K562 (cell line): ENCODE measurements around the gene ST3GAL3. TPM values are rescaled to one million over a fixed set of nuclear protein-coding genes. Genes with fewer than 3 reads are reported as not detected.

Source experiments
- ARNT ChIP-seq, 2 experiments: fragments of 450-650 bp; IDR thresholded peaks; 2 replicates each; pipeline ENCODE4 v1.6.1; 2016; ENCODE audit warnings: mild to moderate bottlenecking in 1 of 2
- CEBPB ChIP-seq: fragments of 450-650 bp; IDR thresholded peaks from 2 replicates; pipeline ENCODE4 v1.6.1; 2016; ENCODE audit warnings: missing genetic modification characterization, missing compliant biosample characterization
- DIDO1 ChIP-seq: fragments of 450-650 bp; IDR thresholded peaks from 2 replicates; pipeline ENCODE4 v1.6.1; 2016; ENCODE audit warnings: low read depth, missing biosample characterization, missing genetic modification characterization
- ESRRA ChIP-seq: fragments of 450-650 bp; IDR thresholded peaks from 2 replicates; pipeline ENCODE4 v1.6.1; 2014; ENCODE audit warnings: low read depth, mild to moderate bottlenecking, moderate library complexity, borderline replicate concordance
- FOXJ2 ChIP-seq: fragments of 200-800 bp; sonication (Bioruptor generic); IDR thresholded peaks from 2 replicates; pipeline ENCODE4 v1.6.1; 2016; ENCODE audit warnings: missing genetic modification characterization, missing compliant biosample characterization
- HDAC2 ChIP-seq: fragments of 450-650 bp; IDR thresholded peaks from 2 replicates; pipeline ENCODE4 v1.6.1; 2016; ENCODE audit warnings: mild to moderate bottlenecking
- HLTF ChIP-seq: fragments of 450-650 bp; IDR thresholded peaks from 2 replicates; pipeline ENCODE4 v1.6.1; 2016
- KAT7 ChIP-seq: sonication (generic); formaldehyde crosslinking; IDR thresholded peaks from 2 replicates; pipeline ENCODE4 v1.8.0; 2022; ENCODE audit warnings: missing genetic modification reagents, mild to moderate bottlenecking, borderline replicate concordance
- LARP7 ChIP-seq: fragments of 450-650 bp; IDR thresholded peaks from 2 replicates; pipeline ENCODE4 v1.6.1; 2016
- MLLT1 ChIP-seq, 2 experiments: fragments of 450-650 bp; IDR thresholded peaks; 2 replicates each; pipeline ENCODE4 v1.6.1; 2016
- NFIX ChIP-seq: fragments of 250-450 bp; sonication (Bioruptor Pico); IDR thresholded peaks from 2 replicates; pipeline ENCODE4 v1.4.0; 2020; ENCODE audit warnings: low read depth, mild to moderate bottlenecking, moderate library complexity
- POU5F1 ChIP-seq: fragments of 150-350 bp; IDR thresholded peaks from 2 replicates; pipeline ENCODE4 v1.6.1; 2014; ENCODE audit warnings: borderline replicate concordance, low read length, low read depth, mild to moderate bottlenecking; ENCODE audit not compliant: partially characterized antibody
- PURB ChIP-seq: sonication (generic); formaldehyde crosslinking; IDR thresholded peaks from 2 replicates; pipeline ENCODE4 v1.9.0; 2021; ENCODE audit warnings: low read depth, mild to moderate bottlenecking, missing genetic modification reagents
- RBM25 ChIP-seq: fragments of 200-400 bp; formaldehyde crosslinking; IDR thresholded peaks from 2 replicates; pipeline ENCODE4 v1.6.1; 2018; ENCODE audit warnings: low read length, low read depth, moderate library complexity; ENCODE audit not compliant: severe bottlenecking
- SUPT5H ChIP-seq: fragments of 450-650 bp; IDR thresholded peaks from 2 replicates; pipeline ENCODE4 v1.6.1; 2016
- USF2 ChIP-seq: sonication (generic); formaldehyde crosslinking; IDR thresholded peaks from 2 replicates; pipeline ENCODE4 v1.5.0; 2020; ENCODE audit warnings: missing genetic modification reagents
- ZKSCAN8 ChIP-seq: fragments of 200-800 bp; sonication (Bioruptor generic); IDR thresholded peaks from 2 replicates; pipeline ENCODE4 v1.6.1; 2016; ENCODE audit warnings: missing genetic modification characterization, missing compliant biosample characterization
- ZMIZ1 ChIP-seq, 2 experiments: fragments of 150-350 bp in 1 of 2; IDR thresholded peaks; 2 replicates each; pipeline ENCODE4 v1.6.1; 2012 to 2016; ENCODE audit warnings: low read depth in 2 of 2, low read length in 2 of 2, mild to moderate bottlenecking in 1 of 2, moderate library complexity in 1 of 2
- ZNF518B ChIP-seq: fragments of 250-450 bp; sonication (Bioruptor Pico); IDR thresholded peaks from 2 replicates; pipeline ENCODE4 v1.5.0; 2021; ENCODE audit warnings: mild to moderate bottlenecking, moderate library complexity
- ZNF695 ChIP-seq: fragments of 450-650 bp; formaldehyde crosslinking; IDR thresholded peaks from 2 replicates; pipeline ENCODE4 v1.4.0; 2020; ENCODE audit warnings: mild to moderate bottlenecking, moderate library complexity
- polyA plus RNA-seq, 8 experiments: library from polyadenylated mRNA; depleted of rRNA in 4 of 8; stranded (reverse) in 5 of 8; unstranded in 3 of 8; fragments of >200 nt; fragmentation: Nextera tagmentation in 2 of 8; fragmentation: Illumina TruSeq in 1 of 8; extraction: Ambion mirVana in 2 of 8; extraction: Trizol in 1 of 8; gene quantifications; 2 replicates each; pipeline versions ENCODE4 v1.2.1 to v1.2.3, GENCODE V29; 2011 to 2014; ENCODE audit warnings: inconsistent platforms in 1 of 8, missing spikeins in 1 of 8
- total RNA-seq, 7 experiments: library from RNA; depleted of rRNA in 6 of 7; stranded (reverse); fragments of >200 nt in 6 of 7; fragmentation: Illumina TruSeq in 2 of 7; extraction: Trizol in 2 of 7; gene quantifications; 2 replicates each; pipeline versions ENCODE4 v1.2.1 to v1.2.3, GENCODE V29; 2011 to 2021; ENCODE audit warnings: low replicate concordance in 1 of 7

The ST3GAL3 gene
- total and polyA plus RNA-seq, 9 of the 15 experiments (the other 6 are each of a cell fraction or from before 2014, with no cell fraction given) = 1.2 to 18.9 (median 11.0) TPM

- no peak for TF ChIP-seq ZMIZ1 (IDR thresholded peaks at IDR 0.05; ENCODE audit: low read depth in 2 of 2, low read length in 2 of 2)
- no peak for TF ChIP-seq USF2 (CRISPR knock-in tag)
- no peak for TF ChIP-seq POU5F1
- no peak for TF ChIP-seq HDAC2
- no peak; the same call in 1 of the 2 replicates for TF ChIP-seq ZNF518B (CRISPR knock-in tag)
- TF ChIP-seq NFIX (CRISPR knock-in tag) = no peak
- TF ChIP-seq CEBPB = no peak
- TF ChIP-seq ZNF695 (CRISPR knock-in tag) = no peak
- TF ChIP-seq DIDO1 = no peak
- no peak for TF ChIP-seq ZKSCAN8 (CRISPR knock-in tag)
- no peak for TF ChIP-seq KAT7 (CRISPR knock-in tag)
- no peak for TF ChIP-seq FOXJ2
- TF ChIP-seq ESRRA = no peak; the same call in 1 of the 2 replicates
- no peak for TF ChIP-seq RBM25
- no peak for TF ChIP-seq LARP7
- TF ChIP-seq SUPT5H = no peak
- TF ChIP-seq HLTF = no peak
- no peak for TF ChIP-seq PURB
- TF ChIP-seq MLLT1 (IDR thresholded peaks at IDR 0.05) = no peak
- no peak for TF ChIP-seq ARNT (IDR thresholded peaks at IDR 0.05)
These were observed 227.0 kb downstream of the ST3GAL3 start (continued) for GRCh38 chr1:43934101-43934985.
